HG03097 (cell line): ENCODE data around the gene PACRG.

Experiments
- ATAC-seq: cut with Tn5 transposase; IDR thresholded peaks from one replicate; pipeline ENCODE4 v1.9.1; 2021; ENCODE audit not compliant: unreplicated experiment, low FRiP score

PACRG gene

DNA sequence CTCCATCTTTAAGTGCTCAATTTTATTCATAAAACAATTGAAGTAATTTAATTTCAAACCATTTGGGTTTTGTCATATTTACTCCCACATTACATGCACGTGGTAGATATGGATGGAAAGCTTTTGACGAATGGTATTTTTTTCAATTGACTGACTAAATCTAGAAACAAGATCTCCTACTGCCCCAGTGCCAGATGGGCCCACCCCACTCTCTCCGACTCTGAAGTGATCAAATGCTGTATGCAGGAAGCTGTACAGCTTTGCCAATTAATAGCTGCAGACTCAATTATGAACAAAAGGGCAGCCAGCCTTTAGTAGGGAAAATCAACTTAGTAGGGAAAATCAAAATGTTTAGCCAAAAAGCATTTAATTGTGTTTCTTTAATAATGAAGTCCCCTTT lies 46.2 kb downstream of the PACRG start:
- ATAC-seq, result no peak

DNA sequence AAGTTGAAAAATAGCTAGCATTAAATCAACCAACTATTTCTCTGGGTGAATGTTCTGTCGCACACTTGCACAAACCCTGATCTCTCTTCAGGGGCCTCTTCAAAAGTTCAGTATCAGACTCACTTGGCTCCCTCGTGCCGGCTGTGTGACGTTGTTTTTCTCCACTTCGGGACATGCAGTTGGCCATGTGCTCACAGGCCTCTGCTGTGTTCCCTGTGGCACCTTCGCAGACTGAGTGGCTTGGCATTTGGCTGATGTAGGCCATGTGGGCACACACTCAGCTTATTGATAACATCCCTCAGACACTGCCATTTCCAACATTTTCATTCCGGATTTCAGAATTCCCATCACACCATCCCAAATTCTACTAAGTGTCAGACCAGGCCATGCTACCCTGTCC lies 49.3 kb downstream of the PACRG start:
- ATAC-seq, result no peak

DNA sequence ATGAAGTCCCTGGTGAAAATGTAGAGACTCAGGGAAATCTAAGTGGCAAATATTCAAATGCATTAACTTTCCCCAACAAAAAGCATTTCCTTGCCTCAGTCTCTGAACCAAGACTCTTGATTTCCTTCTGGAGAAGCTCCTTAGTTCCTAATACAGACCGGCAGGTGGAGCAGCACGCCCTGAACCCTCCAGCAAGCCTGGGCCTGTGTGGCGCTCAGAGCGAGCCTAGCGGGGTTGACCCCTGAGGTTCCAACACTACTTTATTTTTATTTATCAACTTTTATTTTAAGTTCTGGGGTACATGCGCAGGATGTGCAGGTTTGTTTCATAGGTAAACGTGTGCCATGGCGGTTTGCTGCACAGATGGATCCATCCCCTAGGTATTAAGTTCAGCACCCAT lies 50.8 kb downstream of the PACRG start:
- no peak for ATAC-seq

DNA sequence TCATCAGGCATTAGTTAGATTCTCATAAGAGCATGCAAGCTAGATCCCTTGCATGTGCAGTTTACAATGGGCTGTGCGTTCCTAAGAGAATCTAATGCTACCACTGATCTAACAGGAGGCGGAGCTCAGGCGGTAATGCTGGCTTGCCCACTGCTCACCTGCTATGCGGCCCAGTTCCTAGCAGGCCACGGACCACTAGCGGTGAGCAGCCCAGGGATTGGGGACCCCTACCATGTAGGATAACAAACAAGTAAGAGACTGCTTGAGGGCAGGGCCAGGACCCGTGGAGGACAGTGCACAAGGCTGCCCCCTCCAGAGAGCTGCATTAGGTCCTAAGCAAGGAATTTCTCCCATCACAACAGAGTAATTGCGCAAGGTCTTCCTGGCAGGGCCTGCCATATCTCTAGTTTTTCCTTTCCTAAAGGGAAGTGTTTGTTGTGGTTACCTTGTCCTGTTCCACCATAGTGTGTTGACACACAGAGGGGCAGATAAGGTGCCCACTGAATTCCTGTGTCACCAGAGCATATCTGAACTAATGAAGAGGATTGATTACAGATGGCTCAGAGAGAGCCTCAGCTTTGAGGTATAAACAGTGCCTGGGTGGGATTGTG lies 58.0 kb downstream of the PACRG start:
- no peak for ATAC-seq

DNA sequence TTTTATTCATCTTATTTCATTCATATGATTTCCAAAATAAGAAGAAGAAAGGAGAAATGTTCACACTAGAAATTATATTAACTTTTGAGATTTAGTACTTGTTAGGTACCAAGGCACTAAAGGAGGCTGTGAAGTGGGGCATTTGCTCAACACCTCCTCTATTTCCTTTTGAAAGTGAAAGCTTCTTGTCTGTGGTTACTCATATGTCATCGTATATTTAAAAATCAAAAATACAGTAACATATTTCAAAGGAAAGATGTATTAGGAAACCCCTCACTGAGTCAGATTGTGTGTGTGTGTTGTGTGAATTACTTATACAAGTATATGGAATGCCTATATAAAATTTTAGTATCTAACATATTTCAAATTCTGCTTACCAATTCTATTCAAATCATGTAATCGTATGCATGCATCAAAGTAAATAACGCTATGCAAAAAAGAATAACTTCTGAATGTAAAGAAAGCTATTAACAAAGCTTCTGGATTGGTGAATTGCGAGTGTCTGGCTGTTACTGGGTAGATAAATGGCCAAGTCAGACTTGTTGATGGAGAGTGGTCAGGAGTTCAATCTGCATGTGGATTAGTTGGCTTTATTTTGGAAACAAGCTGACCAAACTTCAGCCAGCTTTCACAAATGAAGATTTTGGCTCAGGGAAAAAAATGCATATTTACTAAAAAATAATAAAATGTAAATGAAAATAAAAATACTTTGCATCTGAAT lies 70.9 kb downstream of the PACRG start:
- no peak for ATAC-seq

DNA sequence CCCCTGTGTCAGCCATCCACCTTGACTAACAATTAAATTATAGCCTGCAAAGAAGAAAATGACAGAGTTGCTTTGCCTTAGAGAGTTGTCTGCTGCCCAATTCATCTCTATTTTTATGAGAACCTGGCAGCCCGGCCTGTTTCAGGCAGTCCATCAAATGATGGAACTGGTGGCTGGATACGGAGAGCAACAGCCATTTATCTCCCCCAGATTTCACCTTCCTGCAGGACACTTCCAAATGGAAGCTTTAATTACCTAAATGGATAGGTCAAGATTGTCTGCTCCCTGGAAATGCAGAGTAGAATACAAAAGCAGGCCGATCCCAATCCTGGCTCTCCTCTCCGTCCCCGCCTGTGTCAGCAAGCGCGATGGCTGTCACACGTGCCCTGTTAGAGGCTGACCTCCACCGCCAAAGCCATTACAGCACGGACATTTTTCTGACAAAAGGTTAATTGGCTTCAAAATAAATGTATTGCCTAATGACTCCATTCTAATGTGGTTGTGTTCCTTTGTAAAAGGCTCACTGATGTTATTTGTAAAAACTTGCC lies 86.7 kb downstream of the PACRG start:
- ATAC-seq, result no peak

DNA sequence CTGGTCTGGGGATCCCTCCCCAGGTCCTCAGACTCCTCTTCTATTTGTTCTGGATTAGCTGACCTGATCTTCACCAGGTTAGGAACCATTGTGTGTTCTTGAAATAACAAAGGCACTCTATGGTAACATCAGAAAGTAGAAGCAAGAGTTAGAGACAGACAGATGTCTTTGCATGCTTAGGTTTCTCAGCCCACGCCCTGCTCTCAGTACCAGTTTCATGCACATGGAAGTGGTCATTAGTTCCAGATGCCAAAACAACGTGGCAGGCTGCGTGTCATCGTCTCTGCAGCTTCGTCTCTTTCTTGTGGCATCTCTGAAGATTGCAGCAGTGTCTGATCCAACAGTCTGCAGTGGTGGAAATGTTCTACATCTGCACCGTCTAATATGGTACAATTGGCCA lies 89.4 kb downstream of the PACRG start:
- no peak for ATAC-seq

DNA sequence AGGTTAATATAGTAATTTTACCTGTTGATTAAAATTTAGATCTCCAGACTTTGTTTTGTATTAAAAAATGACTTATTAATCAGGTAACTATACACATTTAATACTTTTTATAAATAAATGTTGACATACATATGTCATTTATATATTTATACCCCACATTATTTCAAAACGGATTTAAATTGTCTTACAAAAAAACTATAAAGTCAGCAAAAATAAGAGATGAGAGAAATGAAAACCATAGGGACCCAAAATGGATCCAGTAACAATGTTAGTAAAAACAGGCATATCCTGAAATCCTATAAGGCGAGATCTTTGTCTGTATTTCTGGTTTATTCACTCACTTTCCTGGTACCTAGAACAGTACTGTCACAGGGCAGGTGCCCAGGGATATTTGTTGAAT lies 91.5 kb downstream of the PACRG start:
- no peak for ATAC-seq

DNA sequence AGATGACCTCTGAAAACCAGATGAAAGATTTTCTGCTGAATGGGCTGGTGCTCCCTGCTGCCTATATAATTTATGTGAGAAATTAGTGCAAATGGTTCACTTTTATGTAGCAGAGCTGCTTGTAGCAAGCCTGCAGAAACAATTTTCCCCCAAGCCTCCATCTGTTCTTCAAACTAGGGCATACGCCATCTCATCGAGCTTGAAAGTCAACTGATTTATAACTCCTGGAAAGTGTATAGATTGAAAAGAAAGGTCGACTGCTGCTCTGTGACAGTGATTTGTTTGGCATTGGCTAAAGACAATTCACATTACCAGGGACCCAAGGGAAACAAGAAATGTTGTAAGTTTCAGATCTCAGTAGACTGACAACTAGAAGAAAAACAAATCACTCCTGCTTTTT lies 93.3 kb downstream of the PACRG start:
- no peak for ATAC-seq

DNA sequence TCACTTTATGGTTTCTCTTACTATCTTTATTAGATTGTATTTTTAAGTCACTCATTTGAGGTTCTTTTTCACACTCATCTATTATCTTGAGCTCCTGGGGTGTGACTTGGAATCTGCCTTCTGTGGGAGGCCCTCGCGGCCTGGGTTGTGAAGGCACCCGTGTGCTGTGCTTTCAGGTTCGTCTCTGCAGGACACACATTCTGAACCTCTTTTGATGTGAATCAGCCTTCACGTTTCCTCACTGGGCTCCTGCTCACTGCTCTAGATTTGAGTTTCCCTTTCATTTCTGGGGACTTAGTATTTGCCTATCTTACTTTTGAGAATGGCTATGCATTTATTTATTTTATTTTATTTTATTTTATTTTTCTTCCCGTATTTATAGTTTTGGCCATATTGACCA lies 97.8 kb downstream of the PACRG start:
- ATAC-seq, result no peak

DNA sequence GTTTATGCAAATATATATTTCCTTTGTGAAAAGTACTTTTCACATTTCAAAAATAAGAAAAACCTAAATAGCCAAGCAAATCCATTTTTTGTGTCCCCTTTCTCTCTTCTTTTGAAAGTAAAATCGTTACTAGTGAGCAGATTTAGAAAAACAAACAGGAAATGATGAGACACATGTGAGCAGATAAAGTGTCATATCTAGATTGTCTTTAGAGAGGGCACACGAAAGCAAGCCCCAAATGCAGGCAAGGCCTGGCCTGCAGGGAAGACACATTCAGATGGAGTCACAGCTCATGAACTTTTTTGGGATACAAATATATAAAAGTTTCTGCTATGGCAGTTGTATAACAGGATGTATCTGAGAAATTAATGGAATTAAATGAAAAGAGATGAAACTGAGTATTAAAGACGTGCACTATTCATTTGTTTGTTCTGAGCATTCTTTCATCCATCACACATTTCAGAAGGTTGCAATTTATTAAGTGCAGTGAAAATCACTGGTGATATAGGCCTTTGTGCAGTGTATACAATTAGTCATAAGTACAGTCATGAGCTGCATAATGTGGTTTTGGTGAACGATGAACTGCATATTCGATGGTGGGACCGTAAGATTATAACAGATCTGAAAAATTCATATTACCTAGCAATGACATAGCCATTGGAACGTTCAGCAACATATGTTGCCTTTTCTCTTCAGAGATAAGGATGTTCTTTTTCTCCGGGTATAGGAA lies 101.4 kb downstream of the PACRG start:
- ATAC-seq, result no peak

DNA sequence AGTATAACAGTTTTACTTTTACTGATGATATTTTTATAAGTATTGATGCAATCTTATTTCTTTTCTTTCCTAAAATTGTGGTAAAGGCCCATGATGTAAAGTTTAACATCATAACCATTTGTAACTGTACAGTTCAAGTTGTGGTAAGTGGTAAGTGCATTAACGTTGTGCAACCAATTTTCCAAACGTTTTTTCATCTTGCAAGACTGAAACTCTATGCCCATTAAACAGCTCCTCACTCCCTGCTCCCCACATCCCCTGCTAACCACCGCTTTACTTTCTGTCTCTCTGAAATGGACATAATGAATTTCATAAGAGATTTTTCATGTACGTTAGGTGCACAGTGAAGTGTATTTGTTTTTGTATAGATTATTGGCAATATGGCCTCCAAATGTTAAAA lies 106.0 kb downstream of the PACRG start:
- no peak for ATAC-seq

DNA sequence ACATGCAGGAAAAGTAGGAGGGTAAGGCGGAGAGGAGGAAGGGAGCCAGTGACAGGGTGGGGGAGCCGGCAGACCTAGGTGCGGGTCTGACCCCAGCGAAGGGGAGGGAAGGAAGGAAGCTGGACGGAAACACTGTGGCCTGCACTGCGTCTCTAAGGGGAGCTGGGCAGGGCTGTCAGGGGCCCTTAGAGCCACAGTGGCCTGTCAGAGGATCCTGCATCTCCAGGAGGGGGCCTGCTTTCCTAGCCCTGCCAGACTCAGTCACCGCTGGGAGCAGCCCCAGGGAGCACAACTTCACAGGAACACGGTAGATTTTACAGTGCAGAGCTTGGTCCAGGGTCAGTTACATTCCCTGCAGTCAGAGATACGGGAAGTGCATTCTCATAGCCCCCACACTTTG lies 118.2 kb downstream of the PACRG start:
- no peak for ATAC-seq

DNA sequence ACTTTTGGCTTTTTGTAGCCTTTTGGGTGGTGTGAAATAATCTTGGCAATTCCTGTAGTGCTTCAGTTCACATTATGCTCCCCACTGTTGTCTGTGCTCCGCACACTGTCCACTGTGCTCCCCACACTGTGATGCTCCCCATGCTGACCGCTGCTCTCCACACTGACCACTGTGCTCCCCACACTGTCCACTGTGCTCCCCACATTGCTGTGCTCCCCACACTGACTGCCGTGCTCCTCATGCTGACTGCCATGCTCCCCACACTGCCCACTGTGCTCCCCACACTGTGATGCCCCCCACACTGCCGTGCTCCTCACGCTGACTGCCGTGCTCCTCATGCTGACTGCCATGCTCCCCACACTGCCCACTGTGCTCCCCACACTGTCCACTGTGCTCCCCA lies 118.9 kb downstream of the PACRG start:
- no peak for ATAC-seq

DNA sequence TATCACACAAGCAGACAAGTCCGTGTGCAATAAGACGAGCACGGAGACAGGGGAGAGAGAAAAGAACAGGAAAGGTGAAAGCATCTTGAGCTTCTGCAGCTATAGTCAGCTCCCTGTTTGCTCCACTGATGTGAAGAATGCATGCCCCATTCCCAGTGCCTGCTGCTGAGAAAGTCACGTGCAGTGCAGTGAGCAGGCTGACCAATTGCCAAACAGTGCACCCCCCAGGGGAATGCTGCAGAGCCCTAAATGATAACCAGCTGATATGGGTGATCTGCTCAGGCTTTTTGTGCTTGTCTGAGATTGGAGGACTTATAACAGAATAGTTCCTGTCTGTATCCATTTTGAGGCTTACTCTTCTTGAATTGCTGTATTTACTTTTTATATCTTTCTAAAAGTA lies 121.5 kb downstream of the PACRG start:
- ATAC-seq, result no peak

DNA sequence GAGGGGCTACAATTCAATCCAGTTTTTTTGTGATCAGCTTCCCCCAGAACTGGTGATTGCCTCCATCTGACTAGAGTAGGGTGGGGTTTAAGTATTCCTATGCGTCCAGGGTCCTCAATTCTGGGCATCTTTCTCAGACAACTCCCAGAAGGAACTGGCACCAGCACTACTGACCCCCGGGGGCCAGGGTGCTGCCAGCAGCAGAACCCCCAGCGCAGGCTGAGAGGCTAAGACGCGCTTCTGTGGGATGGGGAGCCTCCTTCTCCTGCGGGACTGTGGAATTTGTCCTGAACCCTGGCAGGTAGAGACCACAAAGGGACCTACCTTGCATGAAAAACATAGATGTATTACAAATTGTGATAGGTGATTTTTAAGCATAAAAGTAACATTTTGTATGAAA lies 124.4 kb downstream of the PACRG start:
- no peak for ATAC-seq

DNA sequence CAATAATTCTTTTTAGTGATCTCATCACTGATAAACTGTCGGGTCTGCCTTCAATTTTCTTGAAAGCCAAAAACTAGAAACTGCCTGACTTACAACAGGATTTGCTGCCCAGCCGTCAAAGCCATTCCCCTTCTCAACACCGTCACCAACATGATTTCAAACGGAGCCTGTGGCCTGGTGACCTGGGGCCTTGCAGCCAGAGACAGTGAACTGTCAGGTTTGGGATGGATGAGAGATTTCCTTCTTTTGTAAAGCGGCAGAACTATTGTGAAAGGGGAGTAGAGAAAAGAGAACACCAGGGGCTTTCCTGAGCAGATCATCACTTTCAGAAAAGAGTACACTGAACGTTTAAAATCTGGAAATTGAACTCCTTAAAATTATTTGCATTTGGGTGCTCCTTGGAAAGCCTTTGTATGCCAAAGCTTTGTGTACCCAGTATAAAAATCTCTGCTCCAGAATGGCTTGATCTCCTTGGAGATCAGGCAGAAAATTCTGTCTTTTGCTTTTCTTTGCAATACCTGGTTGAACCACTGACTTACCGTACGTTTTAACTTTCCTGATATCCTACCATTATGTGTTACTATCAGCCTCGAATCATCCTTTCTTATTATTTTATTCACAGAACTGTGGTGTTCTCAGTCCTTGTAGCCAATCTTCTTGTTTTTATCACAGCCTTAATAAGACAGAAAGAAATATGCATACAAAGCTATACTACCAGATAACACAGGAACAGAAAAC lies 125.2 kb downstream of the PACRG start:
- no peak for ATAC-seq

DNA sequence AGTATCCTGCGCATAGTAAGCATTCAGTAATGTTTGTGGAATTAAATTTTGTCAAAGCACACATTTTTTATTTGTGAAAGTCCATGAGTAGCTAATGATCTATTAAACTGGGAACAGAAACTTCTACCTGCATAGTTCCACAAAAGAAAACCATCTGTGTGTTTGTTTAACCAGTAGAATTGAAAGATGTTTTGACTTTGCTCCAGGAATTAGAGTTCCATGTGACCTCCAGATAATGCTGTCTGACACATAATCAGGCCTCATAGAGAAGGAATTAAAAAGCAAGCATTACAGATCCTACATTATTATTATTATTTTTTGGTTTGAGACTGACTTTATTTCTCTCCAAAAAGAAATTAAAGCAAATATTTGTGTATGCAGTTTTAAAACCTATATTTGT lies 126.5 kb downstream of the PACRG start:
- ATAC-seq, result no peak

DNA sequence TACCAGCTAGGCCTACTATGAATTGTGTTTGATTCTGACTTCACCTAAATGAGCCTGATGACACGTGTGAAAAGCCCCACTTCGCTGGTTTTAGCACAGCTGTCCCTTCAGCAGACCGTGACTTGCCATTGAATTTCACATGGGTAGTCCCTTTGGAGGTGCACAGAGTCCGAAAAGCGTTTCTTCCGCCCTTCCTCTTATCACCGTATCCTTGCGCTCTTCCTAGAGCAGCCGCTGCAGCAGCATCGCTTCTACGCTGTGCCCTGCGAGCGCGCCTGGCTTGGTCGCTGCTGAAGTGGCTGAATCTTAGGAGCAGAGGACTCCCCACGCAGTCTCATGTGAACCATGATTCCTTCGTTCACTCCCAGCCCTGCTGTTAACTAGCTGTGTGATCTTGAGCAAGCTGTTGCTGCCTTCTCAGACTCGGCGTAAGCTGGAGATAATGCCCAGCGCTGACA lies 127.0 kb downstream of the PACRG start:
- ATAC-seq, result no peak

DNA sequence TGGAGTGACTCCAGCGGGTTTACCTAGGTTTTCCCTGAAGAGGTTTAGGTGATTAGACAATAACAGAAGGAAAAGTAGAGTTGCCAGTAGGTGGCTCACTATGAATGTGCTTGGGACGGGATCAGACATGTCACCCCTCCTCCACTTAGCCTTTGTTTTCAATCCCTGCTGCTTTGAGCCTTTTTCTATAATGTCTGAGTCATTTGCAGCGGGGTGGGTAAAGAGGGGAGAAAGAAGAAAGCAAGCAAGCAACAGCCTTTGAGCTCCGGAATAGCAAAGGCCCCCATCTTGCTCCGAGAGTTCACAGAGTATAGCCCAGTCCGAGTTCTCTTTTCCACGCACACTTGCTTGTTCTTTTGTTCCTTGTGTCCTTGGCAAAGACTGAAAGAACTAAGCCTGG lies 129.1 kb downstream of the PACRG start:
- ATAC-seq, result no peak

DNA sequence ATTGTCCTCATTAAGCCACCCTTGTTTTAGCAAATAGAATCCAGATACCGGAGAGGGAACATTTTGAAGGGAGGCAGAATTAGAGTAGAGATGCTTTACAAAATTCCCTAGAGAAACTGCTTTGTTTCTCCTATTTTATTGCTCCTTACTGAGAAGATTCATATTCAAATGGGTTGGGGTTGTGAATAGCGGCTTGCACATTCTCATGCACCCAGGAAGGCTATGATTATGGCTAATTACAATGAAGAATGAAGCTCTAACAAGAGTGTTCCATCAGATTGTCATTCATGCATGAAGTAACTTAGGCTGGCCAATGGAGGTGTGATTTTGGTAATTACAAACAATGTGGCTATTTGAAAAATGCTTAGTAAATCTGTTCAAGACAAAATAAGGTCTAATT lies 129.6 kb downstream of the PACRG start:
- no peak for ATAC-seq
